ENCODE results near the gene NEURL1B. TPM values are rescaled to one million over a fixed set of nuclear protein-coding genes. Genes with fewer than 3 reads are reported as not detected.
A peak's percentile ranks its signal among the peaks of the same experiment; 100 is the strongest.

Gene NEURL1B
- total and polyA plus RNA-seq, 10 of the 15 experiments (the other 5 are each of a cell fraction or from before 2014, with no cell fraction given), result 0.04 to 0.28 (median 0.05) TPM; not detected in 4

- TF ChIP-seq TCF3 (IDR thresholded peaks at IDR 0.05; ENCODE audit: borderline replicate concordance, insufficient read depth, low read depth, low read length) (no peak), CHD1 (IDR thresholded peaks at IDR 0.05; ENCODE audit: low read depth, low read length) (no peak), GATAD2B (conservative IDR thresholded peaks at IDR 0.05; ENCODE audit: low read depth) (no peak), RBBP5 (conservative IDR thresholded peaks at IDR 0.05) (no peak), CTCF (IDR thresholded peaks at IDR 0.05 in 2 of 3, conservative IDR thresholded peaks at IDR 0.05 in 1 of 3; ENCODE audit: control insufficient read depth in 2 of 3, extremely low read depth in 1 of 3, insufficient read depth in 1 of 3, low read depth in 3 of 3, low read length in 3 of 3) (peak; percentile 66 to 95 (median 88)), BRCA1 (IDR thresholded peaks at IDR 0.05; ENCODE audit: low read depth, low read length) (no peak), ZSCAN29 (IDR thresholded peaks at IDR 0.05) (no peak)
These were observed 73.7 kb downstream of the NEURL1B start (continued) for GRCh38 chr5:172714491-172715420.

DNA sequence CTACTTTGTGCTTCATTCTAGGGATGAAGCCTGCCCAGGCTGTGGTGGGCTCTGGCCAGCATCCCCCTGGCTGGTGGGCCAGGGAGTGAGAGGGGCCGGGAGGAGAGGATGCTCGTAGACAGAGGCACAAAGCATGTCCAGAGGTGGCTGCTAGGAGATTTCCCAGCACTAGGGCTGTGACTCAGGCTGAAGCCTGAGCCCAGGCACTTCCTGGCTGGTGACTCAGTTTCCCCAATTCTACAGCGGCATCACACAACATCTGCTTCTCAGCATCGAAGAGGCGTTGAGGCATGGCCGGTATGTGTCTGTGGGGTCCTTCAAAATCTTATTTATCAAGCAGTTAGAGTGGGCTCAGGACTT, 74.3 kb downstream of the NEURL1B start:
- in situ Hi-C loops (cut with MboI), result loop anchor here (5.0 kb wide), 1 partner anchor 212 kb away; no protein-coding TSS in a partner anchor
- TF ChIP-seq RB1 (IDR thresholded peaks at IDR 0.05; ENCODE audit: borderline replicate concordance), result no peak
- TF ChIP-seq ATF7 (IDR thresholded peaks at IDR 0.05; ENCODE audit: low read depth), result no peak
- no peak for TF ChIP-seq POLR2AphosphoS2 (IDR thresholded peaks at IDR 0.05; ENCODE audit: low read depth, low read length)
- TF ChIP-seq, protein P1, sequence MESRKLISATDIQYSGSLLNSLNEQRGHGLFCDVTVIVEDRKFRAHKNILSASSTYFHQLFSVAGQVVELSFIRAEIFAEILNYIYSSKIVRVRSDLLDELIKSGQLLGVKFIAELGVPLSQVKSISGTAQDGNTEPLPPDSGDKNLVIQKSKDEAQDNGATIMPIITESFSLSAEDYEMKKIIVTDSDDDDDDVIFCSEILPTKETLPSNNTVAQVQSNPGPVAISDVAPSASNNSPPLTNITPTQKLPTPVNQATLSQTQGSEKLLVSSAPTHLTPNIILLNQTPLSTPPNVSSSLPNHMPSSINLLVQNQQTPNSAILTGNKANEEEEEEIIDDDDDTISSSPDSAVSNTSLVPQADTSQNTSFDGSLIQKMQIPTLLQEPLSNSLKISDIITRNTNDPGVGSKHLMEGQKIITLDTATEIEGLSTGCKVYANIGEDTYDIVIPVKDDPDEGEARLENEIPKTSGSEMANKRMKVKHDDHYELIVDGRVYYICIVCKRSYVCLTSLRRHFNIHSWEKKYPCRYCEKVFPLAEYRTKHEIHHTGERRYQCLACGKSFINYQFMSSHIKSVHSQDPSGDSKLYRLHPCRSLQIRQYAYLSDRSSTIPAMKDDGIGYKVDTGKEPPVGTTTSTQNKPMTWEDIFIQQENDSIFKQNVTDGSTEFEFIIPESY (IDR thresholded peaks at IDR 0.05), result no peak
- no peak for TF ChIP-seq FOXK2 (IDR thresholded peaks at IDR 0.05)
- TF ChIP-seq SIN3A (IDR thresholded peaks at IDR 0.05; ENCODE audit: low read depth, low read length), result no peak
- TF ChIP-seq RCOR1 (conservative IDR thresholded peaks at IDR 0.05; ENCODE audit: low read depth, low read length), result no peak
- TF ChIP-seq LARP7 (IDR thresholded peaks at IDR 0.05), result no peak
- TF ChIP-seq MYB (IDR thresholded peaks at IDR 0.05; ENCODE audit: borderline replicate concordance, low read depth, low read length), result no peak

More for the DNA sequence above, 74.3 kb downstream of the NEURL1B start:
- no peaks in the 10 kb centered on the region for H3K36me3 ChIP-seq (ENCODE audit: control insufficient read depth in 2 of 2, insufficient read depth in 2 of 2, low read length in 1 of 2)
- SMC1A ChIA-PET (ENCODE audit: uncharacterized antibody, unreplicated experiment), result interaction anchor here (0.8 to 5.5 kb wide), 11 partner anchors 12 to 244 kb away, joined by 3 to 92 read pairs (median 3); partner anchors contain the start of gene RPL26L1
- H3K4me3 ChIP-seq, result no peak overlapping the region
- no peaks in the 10 kb centered on the region for H3K79me2 ChIP-seq (ENCODE audit: control insufficient read depth, insufficient read depth, low read length)
- H3K27ac ChIP-seq (ENCODE audit: control insufficient read depth, insufficient read depth), result no peak overlapping the region
- H3K4me1 ChIP-seq (ENCODE audit: control insufficient read depth, insufficient read depth, low read length), result no peaks in the 10 kb centered on the region
- H3K27me3 ChIP-seq (replicated peaks in 1 of 2; ENCODE audit: control insufficient read depth in 2 of 2, insufficient read depth in 2 of 2, low read length in 1 of 2), result no peaks in the 10 kb centered on the region; a peak in 1 of 4 replicates
- RAD21 ChIA-PET (ENCODE audit: unreplicated experiment), result interaction anchor here (1.0 to 5.5 kb wide), 8 partner anchors 9 to 243 kb away, joined by 4 to 70 read pairs (median 4); partner anchors contain the start of genes DUSP1 and RPL26L1
- no peak overlapping the region for H3K9ac ChIP-seq (ENCODE audit: control insufficient read depth, insufficient read depth, low read length)
- POLR2A ChIA-PET, result interaction anchor here (1.4 kb wide), 1 partner anchor 217 kb away, joined by 4 read pairs; no protein-coding TSS in a partner anchor
- no peak for FAIRE-seq
- no peak for ATAC-seq
- H4K20me1 ChIP-seq (ENCODE audit: control insufficient read depth, insufficient read depth), result no peaks in the 10 kb centered on the region
- CTCF ChIA-PET, result interaction anchor here (0.8 to 11.7 kb wide), 26 partner anchors 9 to 268 kb away, joined by 3 to 324 read pairs (median 5); partner anchors contain the start of genes ATP6V0E1, DUSP1 and RPL26L1
- H2AFZ ChIP-seq (ENCODE audit: control insufficient read depth, low read depth, low read length), result no peak overlapping the region
- H3K4me2 ChIP-seq (ENCODE audit: control insufficient read depth, insufficient read depth), result no peak overlapping the region
- no peak for DNase-seq (ENCODE audit: low read depth, low spot score)
- H3K9me3 ChIP-seq (replicated peaks; ENCODE audit: control insufficient read depth, insufficient read depth, low read length), result no peaks in the 10 kb centered on the region; the same call in 2 of the 3 replicates
- intact Hi-C loops (cut with micrococcal nuclease; ENCODE audit: unreplicated experiment), result loop anchor here (2.0 to 10.0 kb wide), 3 partner anchors 55 to 489 kb away; partner anchors contain the start of genes DUSP1 and ERGIC1
- 63% methylated on average over 6 of the region's 6 CpGs for WGBS (ENCODE audit: insufficient coverage, insufficient replicate concordance, low lambda C conversion rate, missing lambda C conversion rate)
- no TSS peak for BruUV-seq (replicated peaks)
